HepG2 (cell line): ENCODE results near the gene OR51G2. TPM values are rescaled to one million over a fixed set of nuclear protein-coding genes. Genes with fewer than 3 reads are reported as not detected.

ENCODE experiments used
- ATAC-seq: fragments of 200-7000 bp; cut with Tn5 transposase; 3 replicates; pipeline ENCODE4 v1.9.1; 2020; ENCODE audit warnings: mild to moderate bottlenecking, moderate library complexity
- BruUV-seq: library from RNA; stranded (reverse); fragments of 400-500 nt; replicated peaks from 2 replicates; lab custom pipeline; 2021; lab: Mats Ljungman, UMichigan
- CTCF ChIA-PET: fragments of 300-600 bp; formaldehyde crosslinking; extraction: SDS; loops from one replicate; lab custom pipeline; 2021; ENCODE audit warnings: low total read pairs, inconsistent platforms, low intra/inter-chr PET ratio; lab: Yijun Ruan, JAX
- POLR2A ChIA-PET: fragments of 350-600 bp; sonication (Branson Sonifier 250); formaldehyde crosslinking; loops from one replicate; lab custom pipeline; 2020; ENCODE audit warnings: antibody characterized with exemption, inconsistent platforms; lab: Yijun Ruan, JAX
- DNase-seq: peaks from one replicate; pipeline ENCODE4 v3.0.0-alpha.2; 2015; ENCODE audit warnings: low spot score
- FAIRE-seq: peaks from 3 replicates; lab custom pipeline; 2011; peaks lifted over from hg19 to GRCh38; lab: Jason Lieb, UNC
- H2AFZ ChIP-seq: one replicate; pipeline ENCODE4 v1.6.1; 2011; ENCODE audit warnings: low read length, inconsistent platforms
- H3K27ac ChIP-seq: fragments of 300-600 bp; 3 replicates; pipeline ENCODE4 v1.8.0; 2011; ENCODE audit warnings: mixed run types, mild to moderate bottlenecking, mixed read lengths, low read length, inconsistent platforms; ENCODE audit not compliant: insufficient read depth; ENCODE audit errors: extremely low read length
- H3K27me3 ChIP-seq, 2 experiments: fragments of 200-600 bp in 1 of 2; 2 replicates in 1 of 2; 3 replicates in 1 of 2; pipeline versions ENCODE4 v1.6.0 to v1.8.0; 2011; ENCODE audit warnings: low read length in 2 of 2, mild to moderate bottlenecking in 2 of 2, moderate library complexity in 2 of 2, inconsistent platforms in 1 of 2; ENCODE audit not compliant: insufficient read depth in 2 of 2, control insufficient read depth in 1 of 2
- H3K36me3 ChIP-seq, 2 experiments: fragments of 200-600 bp in 1 of 2; replicated peaks in 1 of 2; 2 replicates in 1 of 2; 3 replicates in 1 of 2; pipeline versions ENCODE4 v1.5.1 to v1.8.0; 2011; ENCODE audit warnings: low read length in 2 of 2, inconsistent platforms in 1 of 2; ENCODE audit not compliant: insufficient read depth in 2 of 2, control insufficient read depth in 1 of 2
- H3K4me1 ChIP-seq: 2 replicates; pipeline ENCODE4 v1.5.1; 2012; ENCODE audit warnings: low read length, inconsistent platforms; ENCODE audit not compliant: insufficient read depth
- H3K4me2 ChIP-seq: 2 replicates; pipeline ENCODE4 v1.6.0; 2011; ENCODE audit warnings: low read depth, low read length, inconsistent platforms
- H3K4me3 ChIP-seq, 3 experiments: fragments of 200-600 bp in 1 of 3; sonication (generic), shearing (Covaris generic) in 1 of 3; replicated peaks in 1 of 3; 2 replicates each; pipeline ENCODE4 v1.5.1; 2011 to 2016; ENCODE audit warnings: low read length in 3 of 3, inconsistent platforms in 2 of 3, low read depth in 2 of 3, mild to moderate bottlenecking in 2 of 3, control low read depth in 1 of 3, mixed read lengths in 1 of 3; ENCODE audit not compliant: insufficient read depth in 1 of 3
- H3K79me2 ChIP-seq: one replicate; pipeline ENCODE4 v1.6.1; 2011; ENCODE audit warnings: low read length, inconsistent platforms; ENCODE audit not compliant: insufficient read depth
- H3K9ac ChIP-seq: 2 replicates; pipeline ENCODE4 v1.6.0; 2011; ENCODE audit warnings: mild to moderate bottlenecking, low read depth, low read length, inconsistent platforms; ENCODE audit not compliant: insufficient read depth
- H3K9me3 ChIP-seq: 2 replicates; pipeline ENCODE4 v1.5.1; 2012; ENCODE audit warnings: mild to moderate bottlenecking, low read length
- H4K20me1 ChIP-seq: 2 replicates; pipeline ENCODE4 v1.6.0; 2011; ENCODE audit warnings: inconsistent platforms, mild to moderate bottlenecking, low read length, moderate library complexity; ENCODE audit not compliant: insufficient read depth
- ATF7-NPFF ChIP-seq: sonication (generic); formaldehyde crosslinking; IDR thresholded peaks from 2 replicates; pipeline ENCODE4 v1.8.1; 2023; ENCODE audit warnings: mild to moderate bottlenecking, low read depth, missing genetic modification reagents, moderate library complexity
- JARID2 ChIP-seq: sonication (generic); formaldehyde crosslinking; IDR thresholded peaks from 2 replicates; pipeline ENCODE4 v1.8.1; 2023; ENCODE audit warnings: missing genetic modification reagents, inconsistent platforms; ENCODE audit not compliant: insufficient replicate concordance
- MED8 ChIP-seq: sonication (generic); formaldehyde crosslinking; IDR thresholded peaks from 2 replicates; pipeline ENCODE4 v1.8.1; 2023; ENCODE audit warnings: mild to moderate bottlenecking, missing genetic modification reagents; ENCODE audit not compliant: insufficient replicate concordance
- MYC ChIP-seq: sonication (generic); formaldehyde crosslinking; IDR thresholded peaks from 2 replicates; pipeline ENCODE4 v1.9.0; 2021; ENCODE audit warnings: missing genetic modification reagents, borderline replicate concordance
- NONO ChIP-seq, 2 experiments: fragments of 450-650 bp in 1 of 2; sonication (generic) in 1 of 2; formaldehyde crosslinking in 1 of 2; IDR thresholded peaks in 1 of 2; conservative IDR thresholded peaks in 1 of 2; 2 replicates each; pipeline versions ENCODE4 v1.6.1 to v1.8.0; 2017 to 2022; ENCODE audit warnings: mild to moderate bottlenecking in 1 of 2, missing genetic modification reagents in 1 of 2, moderate library complexity in 1 of 2
- SMAD9 ChIP-seq: sonication (generic); formaldehyde crosslinking; IDR thresholded peaks from 2 replicates; pipeline ENCODE4 v1.5.1; 2020; ENCODE audit warnings: mild to moderate bottlenecking, missing genetic modification reagents
- U2AF2 ChIP-seq: fragments of 200-400 bp; formaldehyde crosslinking; IDR thresholded peaks from 2 replicates; pipeline ENCODE4 v1.6.1; 2017; ENCODE audit warnings: low read depth, mild to moderate bottlenecking, low read length
- ZFP37 ChIP-seq: sonication (generic); formaldehyde crosslinking; IDR thresholded peaks from 2 replicates; pipeline ENCODE4 v1.4.0; 2020; ENCODE audit warnings: missing genetic modification reagents, borderline replicate concordance
- ZNF792 ChIP-seq: IDR thresholded peaks from 2 replicates; pipeline ENCODE4 v1.6.1; 2016
- ZSCAN20 ChIP-seq: sonication (generic); formaldehyde crosslinking; IDR thresholded peaks from 2 replicates; pipeline ENCODE4 v1.4.0; 2020; ENCODE audit warnings: missing genetic modification reagents, mild to moderate bottlenecking, borderline replicate concordance
- WGBS: methylation state at CpG from one replicate; pipeline ENCODE4 v1.1.6; 2017; ENCODE audit warnings: low lambda C conversion rate; 5-methylcytosine and 5-hydroxymethylcytosine counted together
- in situ Hi-C: cut with HindIII; loops from 2 replicates; pipeline ENCODE4 v1.10.0; 2017; ENCODE audit warnings: low pct_unique_long_range_greater_than_20kb; ENCODE audit not compliant: extremely low pct_ligation_motif_present
- intact Hi-C: fragments of 100-400 bp; cut with micrococcal nuclease; formaldehyde crosslinking; loops from one replicate; pipeline ENCODE4 v1.10.0; 2022; ENCODE audit not compliant: unreplicated experiment
- polyA plus RNA-seq, 8 experiments: library from polyadenylated mRNA; depleted of rRNA in 3 of 8; stranded (reverse) in 7 of 8; unstranded in 1 of 8; fragments of >200 nt; fragmentation: Illumina TruSeq in 4 of 8; extraction: Trizol in 4 of 8; gene quantifications; 2 replicates each; pipeline versions ENCODE4 v1.2.1 to v1.2.3, GENCODE V29; 2011 to 2016; ENCODE audit warnings: low read depth in 4 of 8, missing spikeins in 1 of 8, mixed read lengths in 1 of 8; ENCODE audit not compliant: insufficient read depth in 1 of 8
- total RNA-seq, 5 experiments: library from RNA; depleted of rRNA; stranded (reverse); fragments of >200 nt; fragmentation: Illumina TruSeq; extraction: Trizol; gene quantifications; 2 replicates each; pipeline ENCODE4 v1.2.3, GENCODE V29; 2016; ENCODE audit warnings: low read depth in 1 of 5
- TF ChIP-seq, protein P1 (sequence below): sonication (generic); formaldehyde crosslinking; IDR thresholded peaks from 2 replicates; pipeline ENCODE4 v1.5.0; 2020; ENCODE audit warnings: missing genetic modification reagents
- TF ChIP-seq, protein P2 (sequence below): sonication (generic); formaldehyde crosslinking; IDR thresholded peaks from 2 replicates; pipeline ENCODE4 v1.5.0; 2020; ENCODE audit warnings: mild to moderate bottlenecking, missing genetic modification reagents
- TF ChIP-seq, protein P3 (sequence below): sonication (generic); formaldehyde crosslinking; IDR thresholded peaks from 2 replicates; pipeline ENCODE4 v1.4.0; 2020; ENCODE audit warnings: missing genetic modification reagents, borderline replicate concordance

OR51G2 gene
- total and polyA plus RNA-seq, 2 of the 13 experiments (the other 11 are each of a cell fraction or from before 2014, with no cell fraction given): not detected

DNA sequence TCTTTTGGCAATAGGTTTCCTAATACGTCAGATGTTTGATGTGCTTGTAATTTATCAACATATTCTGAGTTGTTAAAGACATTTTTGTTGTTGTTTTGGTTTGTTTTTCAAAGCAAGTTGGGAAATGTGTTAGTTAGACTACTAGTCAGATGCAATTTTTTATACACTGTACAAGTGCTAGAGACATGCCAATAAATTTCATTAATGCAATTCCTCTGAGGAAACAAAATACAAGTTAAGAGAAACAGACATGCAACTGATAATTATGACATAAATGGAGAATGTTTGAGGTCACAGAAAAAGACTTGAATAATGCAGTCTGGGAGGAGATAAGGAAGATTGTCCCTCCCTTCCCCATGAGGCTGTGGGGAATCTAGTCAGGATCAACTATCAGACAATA lies 31.6 kb downstream of the OR51G2 start:
- in situ Hi-C loops: no loop called here
- 0% methylated on average over 1 of the region's 1 CpG for WGBS
- TF ChIP-seq, protein P1, sequence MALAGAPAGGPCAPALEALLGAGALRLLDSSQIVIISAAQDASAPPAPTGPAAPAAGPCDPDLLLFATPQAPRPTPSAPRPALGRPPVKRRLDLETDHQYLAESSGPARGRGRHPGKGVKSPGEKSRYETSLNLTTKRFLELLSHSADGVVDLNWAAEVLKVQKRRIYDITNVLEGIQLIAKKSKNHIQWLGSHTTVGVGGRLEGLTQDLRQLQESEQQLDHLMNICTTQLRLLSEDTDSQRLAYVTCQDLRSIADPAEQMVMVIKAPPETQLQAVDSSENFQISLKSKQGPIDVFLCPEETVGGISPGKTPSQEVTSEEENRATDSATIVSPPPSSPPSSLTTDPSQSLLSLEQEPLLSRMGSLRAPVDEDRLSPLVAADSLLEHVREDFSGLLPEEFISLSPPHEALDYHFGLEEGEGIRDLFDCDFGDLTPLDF (CRISPR knock-in tag): no peak
- TF ChIP-seq, all 625 proteins: peak for 0
- no peak overlapping the region for H3K4me3 ChIP-seq
- no peak overlapping the region for H3K27ac ChIP-seq
- no peaks in the 10 kb centered on the region for H3K4me1 ChIP-seq
- H3K4me2 ChIP-seq: no peak overlapping the region
- H3K79me2 ChIP-seq: no peaks in the 10 kb centered on the region
- no peak overlapping the region for H2AFZ ChIP-seq
- no peak overlapping the region for H3K9ac ChIP-seq
- DNase-seq: no peak
- BruUV-seq: no TSS peak
- FAIRE-seq: no peak
- CTCF ChIA-PET: no interaction called here
- POLR2A ChIA-PET: no interaction called here
- intact Hi-C loops: no loop called here
- H3K27me3 ChIP-seq: no peaks in the 10 kb centered on the region
- no peak for ATAC-seq
- H3K9me3 ChIP-seq: no peaks in the 10 kb centered on the region
- no peaks in the 10 kb centered on the region for H4K20me1 ChIP-seq
- no peaks in the 10 kb centered on the region for H3K36me3 ChIP-seq

- Histone ChIP-seq H3K4me3 (no peak overlapping the region), H2AFZ (no peak overlapping the region), H3K9ac (no peak overlapping the region), H3K4me1 (no peaks in the 10 kb centered on the region), H3K27ac (no peak overlapping the region), H3K36me3 (no peaks in the 10 kb centered on the region), H3K27me3 (no peaks in the 10 kb centered on the region), H4K20me1 (no peaks in the 10 kb centered on the region), H3K79me2 (no peaks in the 10 kb centered on the region), H3K4me2 (no peak overlapping the region), H3K9me3 (no peaks in the 10 kb centered on the region)
- DNase-seq (no peak), ATAC-seq (no peak), FAIRE-seq (no peak)
- CTCF ChIA-PET: no interaction called here
- POLR2A ChIA-PET: no interaction called here
- no TSS peak for BruUV-seq
- intact Hi-C loops (no loop called here), in situ Hi-C loops (no loop called here)
- WGBS: 46% methylated on average over 3 of the region's 3 CpGs
- no peak for TF ChIP-seq MYC (CRISPR knock-in tag)
- no peak for TF ChIP-seq SMAD9 (CRISPR knock-in tag)
- TF ChIP-seq NONO (IDR thresholded peaks at IDR 0.05): no peak
- no peak for TF ChIP-seq NONO (CRISPR knock-in tag; conservative IDR thresholded peaks at IDR 0.05)
- TF ChIP-seq, protein P2, sequence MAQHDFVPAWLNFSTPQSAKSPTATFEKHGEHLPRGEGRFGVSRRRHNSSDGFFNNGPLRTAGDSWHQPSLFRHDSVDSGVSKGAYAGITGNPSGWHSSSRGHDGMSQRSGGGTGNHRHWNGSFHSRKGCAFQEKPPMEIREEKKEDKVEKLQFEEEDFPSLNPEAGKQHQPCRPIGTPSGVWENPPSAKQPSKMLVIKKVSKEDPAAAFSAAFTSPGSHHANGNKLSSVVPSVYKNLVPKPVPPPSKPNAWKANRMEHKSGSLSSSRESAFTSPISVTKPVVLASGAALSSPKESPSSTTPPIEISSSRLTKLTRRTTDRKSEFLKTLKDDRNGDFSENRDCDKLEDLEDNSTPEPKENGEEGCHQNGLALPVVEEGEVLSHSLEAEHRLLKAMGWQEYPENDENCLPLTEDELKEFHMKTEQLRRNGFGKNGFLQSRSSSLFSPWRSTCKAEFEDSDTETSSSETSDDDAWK (CRISPR knock-in tag): no peak
- no peak for TF ChIP-seq ZSCAN20 (CRISPR knock-in tag)
- TF ChIP-seq ATF7-NPFF (CRISPR knock-in tag): no peak
- TF ChIP-seq MED8 (CRISPR knock-in tag): no peak
- no peak for TF ChIP-seq U2AF2
- no peak for TF ChIP-seq JARID2 (CRISPR knock-in tag)
- no peak for TF ChIP-seq ZNF792
- no peak for TF ChIP-seq ZFP37 (CRISPR knock-in tag)
- TF ChIP-seq, protein P3, sequence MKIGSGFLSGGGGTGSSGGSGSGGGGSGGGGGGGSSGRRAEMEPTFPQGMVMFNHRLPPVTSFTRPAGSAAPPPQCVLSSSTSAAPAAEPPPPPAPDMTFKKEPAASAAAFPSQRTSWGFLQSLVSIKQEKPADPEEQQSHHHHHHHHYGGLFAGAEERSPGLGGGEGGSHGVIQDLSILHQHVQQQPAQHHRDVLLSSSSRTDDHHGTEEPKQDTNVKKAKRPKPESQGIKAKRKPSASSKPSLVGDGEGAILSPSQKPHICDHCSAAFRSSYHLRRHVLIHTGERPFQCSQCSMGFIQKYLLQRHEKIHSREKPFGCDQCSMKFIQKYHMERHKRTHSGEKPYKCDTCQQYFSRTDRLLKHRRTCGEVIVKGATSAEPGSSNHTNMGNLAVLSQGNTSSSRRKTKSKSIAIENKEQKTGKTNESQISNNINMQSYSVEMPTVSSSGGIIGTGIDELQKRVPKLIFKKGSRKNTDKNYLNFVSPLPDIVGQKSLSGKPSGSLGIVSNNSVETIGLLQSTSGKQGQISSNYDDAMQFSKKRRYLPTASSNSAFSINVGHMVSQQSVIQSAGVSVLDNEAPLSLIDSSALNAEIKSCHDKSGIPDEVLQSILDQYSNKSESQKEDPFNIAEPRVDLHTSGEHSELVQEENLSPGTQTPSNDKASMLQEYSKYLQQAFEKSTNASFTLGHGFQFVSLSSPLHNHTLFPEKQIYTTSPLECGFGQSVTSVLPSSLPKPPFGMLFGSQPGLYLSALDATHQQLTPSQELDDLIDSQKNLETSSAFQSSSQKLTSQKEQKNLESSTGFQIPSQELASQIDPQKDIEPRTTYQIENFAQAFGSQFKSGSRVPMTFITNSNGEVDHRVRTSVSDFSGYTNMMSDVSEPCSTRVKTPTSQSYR (CRISPR knock-in tag): no peak
These were observed 33.0 kb downstream of the OR51G2 start for GRCh38 chr11:4886186-4886585.
